ENCODE measurements around the gene SLC27A4. TPM values are rescaled to one million over a fixed set of nuclear protein-coding genes. Genes with fewer than 3 reads are reported as not detected.

Gene SLC27A4
- total RNA-seq, 4 donors from 2014 or later = 15.8 to 35.6 (median 25.5) TPM

DNA sequence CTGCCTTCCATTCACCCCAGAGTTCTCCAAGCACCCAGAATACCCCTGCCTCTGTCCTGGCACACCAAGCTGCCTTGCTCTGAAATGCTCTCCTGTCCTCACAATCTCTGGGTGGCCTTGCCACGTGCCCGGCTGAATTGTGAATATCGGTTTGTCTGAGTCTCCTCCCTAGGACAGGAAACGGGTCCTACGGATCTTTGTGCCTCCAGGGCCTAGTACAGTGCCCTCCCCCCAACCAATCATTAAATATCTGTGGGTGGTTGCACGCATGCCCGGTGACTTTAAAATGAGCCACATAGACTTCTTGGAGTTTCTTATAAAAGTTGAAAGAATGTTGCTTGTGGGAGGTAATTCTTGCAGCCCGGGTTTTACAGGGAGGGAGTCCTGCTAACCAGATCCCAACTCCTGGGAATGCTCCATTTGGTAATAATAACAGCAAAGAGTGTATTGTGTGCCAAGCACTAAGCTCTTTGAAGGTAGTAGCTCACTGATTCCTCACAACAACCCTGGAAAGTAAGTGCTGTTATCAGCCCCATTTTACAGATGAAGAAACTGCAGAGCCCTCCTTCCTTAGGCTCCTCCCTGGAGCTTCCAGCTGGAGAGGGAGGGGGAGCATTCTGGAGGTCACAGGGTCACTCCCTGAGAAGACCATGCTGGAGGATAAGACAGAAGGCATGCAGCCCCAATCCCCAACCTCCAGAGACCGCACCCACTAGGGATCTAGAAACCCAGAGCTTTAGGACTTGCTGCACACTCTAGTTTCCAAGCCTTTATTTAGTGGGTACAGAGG is 54.2 kb downstream of the SLC27A4 start:
- Histone ChIP-seq H3K27ac (replicated peaks in 1 of 4) (no peak overlapping the region), H3K36me3 (peaks cover 19 to 42% (median 37%) of the 10 kb centered on the region in 4 donors), H3K4me1 (peaks cover 14 to 17% (median 16%) of the 10 kb centered on the region in 4 donors), H3K4me3 (no peak overlapping the region), H3K9me3 (no peaks in the 10 kb centered on the region), H3K27me3 (peaks cover 0 to 81% (median 0%) of the 10 kb centered on the region in 4 donors)
- no peak for DNase-seq (ENCODE audit: extremely low spot score)
- WGBS = 67% methylated on average over 9 of the region's 9 CpGs
- TF ChIP-seq EP300 (IDR thresholded peaks at IDR 0.05) = no peak
- TF ChIP-seq POLR2A (IDR thresholded peaks at IDR 0.05; ENCODE audit: low read depth) = no peak
- TF ChIP-seq POLR2AphosphoS5 (IDR thresholded peaks at IDR 0.05) = no peak
- TF ChIP-seq, protein P1, sequence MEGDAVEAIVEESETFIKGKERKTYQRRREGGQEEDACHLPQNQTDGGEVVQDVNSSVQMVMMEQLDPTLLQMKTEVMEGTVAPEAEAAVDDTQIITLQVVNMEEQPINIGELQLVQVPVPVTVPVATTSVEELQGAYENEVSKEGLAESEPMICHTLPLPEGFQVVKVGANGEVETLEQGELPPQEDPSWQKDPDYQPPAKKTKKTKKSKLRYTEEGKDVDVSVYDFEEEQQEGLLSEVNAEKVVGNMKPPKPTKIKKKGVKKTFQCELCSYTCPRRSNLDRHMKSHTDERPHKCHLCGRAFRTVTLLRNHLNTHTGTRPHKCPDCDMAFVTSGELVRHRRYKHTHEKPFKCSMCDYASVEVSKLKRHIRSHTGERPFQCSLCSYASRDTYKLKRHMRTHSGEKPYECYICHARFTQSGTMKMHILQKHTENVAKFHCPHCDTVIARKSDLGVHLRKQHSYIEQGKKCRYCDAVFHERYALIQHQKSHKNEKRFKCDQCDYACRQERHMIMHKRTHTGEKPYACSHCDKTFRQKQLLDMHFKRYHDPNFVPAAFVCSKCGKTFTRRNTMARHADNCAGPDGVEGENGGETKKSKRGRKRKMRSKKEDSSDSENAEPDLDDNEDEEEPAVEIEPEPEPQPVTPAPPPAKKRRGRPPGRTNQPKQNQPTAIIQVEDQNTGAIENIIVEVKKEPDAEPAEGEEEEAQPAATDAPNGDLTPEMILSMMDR (IDR thresholded peaks at IDR 0.05) = no peak
- intact Hi-C loops (cut with DNase I) = no loop called here

DNA sequence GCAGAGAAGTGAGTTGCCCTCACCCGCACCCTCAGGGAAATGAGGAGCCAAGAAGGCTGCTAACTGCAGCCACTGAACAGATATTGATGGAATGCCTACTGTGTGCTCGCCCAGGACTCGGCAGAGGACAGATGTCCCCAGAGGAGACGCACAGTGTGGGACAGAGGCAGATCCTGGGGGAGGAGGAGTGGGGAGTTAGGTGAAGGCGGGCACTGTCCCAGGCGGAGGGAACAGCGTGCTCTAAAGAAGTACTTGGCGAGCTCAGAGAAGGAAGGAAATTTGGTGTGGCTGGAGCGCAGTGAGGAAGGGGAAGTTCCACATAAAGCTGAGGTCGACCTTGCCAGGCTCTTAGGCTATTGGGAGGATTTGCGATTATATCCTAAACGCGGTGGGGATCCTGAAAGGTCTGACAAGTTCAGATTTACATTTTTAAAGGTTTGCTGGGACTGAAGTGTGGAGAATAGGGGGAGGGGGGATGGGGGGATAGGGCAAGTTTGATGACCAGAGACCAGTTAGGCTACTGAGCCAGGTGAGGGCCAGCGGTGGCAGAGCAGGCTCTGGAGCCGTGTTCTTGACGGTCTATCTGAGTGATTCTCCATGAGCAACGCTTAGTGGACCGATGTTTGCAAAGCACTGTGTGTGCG is 56.8 kb downstream of the SLC27A4 start:
- peaks cover 0 to 79% (median 0%) of the 10 kb centered on the region in 4 donors for H3K27me3 ChIP-seq
- H3K9me3 ChIP-seq = no peaks in the 10 kb centered on the region
- peaks cover 8 to 16% (median 12%) of the 10 kb centered on the region in 4 donors for H3K36me3 ChIP-seq
- H3K4me3 ChIP-seq = peak overlapping the region in 1 of 4 donors; percentile 22
- 8% methylated on average over 16 of the region's 19 CpGs for WGBS
- intact Hi-C loops (cut with DNase I) = no loop called here
- TF ChIP-seq POLR2A (IDR thresholded peaks at IDR 0.05; ENCODE audit: low read depth) = no peak
- peak in 1 of 2 donors; percentile 27 for TF ChIP-seq POLR2AphosphoS5 (IDR thresholded peaks at IDR 0.05)
- no peak for DNase-seq (ENCODE audit: extremely low spot score)
- peaks cover 14 to 17% (median 16%) of the 10 kb centered on the region in 4 donors for H3K4me1 ChIP-seq
- peak overlapping the region in 3 of 4 donors; percentile 19 to 23 (median 22) for H3K27ac ChIP-seq (replicated peaks in 1 of 4)

DNA sequence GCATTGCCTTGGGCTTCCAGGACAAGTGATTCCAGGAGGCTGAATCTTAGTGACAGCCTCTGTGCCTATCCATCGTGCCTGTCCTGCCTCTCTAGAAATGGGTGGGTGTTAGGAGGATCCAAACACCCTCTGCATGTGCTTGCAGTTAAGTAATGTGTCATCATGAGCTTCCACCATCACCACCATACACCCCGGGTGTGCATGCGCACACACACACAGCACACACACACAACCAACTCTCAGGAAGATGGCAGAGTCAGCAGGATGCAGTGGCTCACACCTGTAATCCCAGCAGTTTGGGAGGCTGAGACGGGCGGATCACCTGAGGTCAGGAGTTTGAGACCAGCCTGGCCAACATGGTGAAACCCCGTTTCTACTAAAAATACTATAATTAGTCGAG is 57.5 kb downstream of the SLC27A4 start:
- Histone ChIP-seq H3K27me3 (peaks cover 0 to 75% (median 0%) of the 10 kb centered on the region in 4 donors), H3K4me3 (no peak overlapping the region), H3K9me3 (no peaks in the 10 kb centered on the region), H3K36me3 (peaks cover under 1 to 9% (median 5%) of the 10 kb centered on the region in 4 donors), H3K4me1 (peaks cover 14 to 17% (median 16%) of the 10 kb centered on the region in 4 donors), H3K27ac (replicated peaks in 1 of 4) (no peak overlapping the region)
- DNase-seq (ENCODE audit: extremely low spot score) = no peak
- WGBS = 90% methylated on average over 6 of the region's 7 CpGs
- TF ChIP-seq EP300 (IDR thresholded peaks at IDR 0.05) (no peak), POLR2A (IDR thresholded peaks at IDR 0.05; ENCODE audit: low read depth) (no peak), POLR2AphosphoS5 (IDR thresholded peaks at IDR 0.05) (no peak)
- TF ChIP-seq, protein P1 (IDR thresholded peaks at IDR 0.05) = no peak
- intact Hi-C loops (cut with DNase I) = no loop called here

DNA sequence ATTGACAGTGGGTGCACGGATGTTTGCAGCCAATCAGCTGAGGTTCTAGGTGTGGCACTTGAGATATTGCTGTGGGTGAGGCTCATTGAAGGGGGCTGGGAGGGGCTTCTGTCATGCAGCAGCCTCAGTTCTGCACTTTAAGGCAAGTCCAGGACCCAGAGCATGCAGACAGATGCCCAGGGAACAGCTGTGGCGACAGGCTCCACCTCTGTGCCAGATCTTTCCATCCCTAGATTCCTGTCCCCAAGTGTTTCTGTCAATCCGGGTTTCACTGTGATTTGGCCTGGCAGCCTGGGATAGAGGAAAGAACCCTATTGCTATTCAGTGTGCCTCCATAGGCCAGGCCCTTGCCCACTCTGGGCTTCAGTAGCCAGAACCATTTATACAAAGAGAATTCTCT is 59.5 kb downstream of the SLC27A4 start:
- 73% methylated on average over 1 of the region's 3 CpGs for WGBS
- TF ChIP-seq POLR2A (IDR thresholded peaks at IDR 0.05; ENCODE audit: low read depth) (no peak), EP300 (IDR thresholded peaks at IDR 0.05) (no peak), POLR2AphosphoS5 (IDR thresholded peaks at IDR 0.05) (no peak)
- TF ChIP-seq, protein P1 (IDR thresholded peaks at IDR 0.05) = no peak
- Histone ChIP-seq H3K36me3 (no peaks in the 10 kb centered on the region), H3K4me3 (no peak overlapping the region), H3K9me3 (no peaks in the 10 kb centered on the region), H3K27me3 (peaks cover 0 to 73% (median 0%) of the 10 kb centered on the region in 4 donors), H3K4me1 (peaks cover 14 to 17% (median 16%) of the 10 kb centered on the region in 4 donors), H3K27ac (replicated peaks in 1 of 4) (no peak overlapping the region)
- no peak for DNase-seq (ENCODE audit: extremely low spot score)
- intact Hi-C loops (cut with DNase I) = no loop called here

DNA sequence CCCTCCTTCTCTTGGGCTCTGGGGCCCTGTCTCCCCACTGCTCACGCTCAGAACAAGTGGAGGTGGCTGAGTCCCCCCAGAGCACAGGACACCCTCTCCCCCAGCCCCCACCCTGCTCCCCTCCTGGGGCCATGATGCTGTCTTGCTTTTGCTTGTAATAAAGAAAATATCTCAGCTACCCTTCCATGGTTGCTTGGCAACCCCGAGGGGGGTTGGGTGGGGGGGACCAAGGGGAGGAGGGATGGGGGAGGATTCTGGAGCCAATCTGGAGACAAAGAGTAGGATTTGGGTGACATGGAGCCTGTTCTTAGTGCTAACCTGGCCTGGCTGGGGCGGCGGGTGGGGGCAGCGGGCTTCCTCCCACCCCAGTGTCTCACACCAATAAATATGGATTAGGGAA is 64.2 kb downstream of the SLC27A4 start:
- WGBS = 88% methylated on average over 5 of the region's 5 CpGs
- DNase-seq (ENCODE audit: extremely low spot score) = no peak
- Histone ChIP-seq H3K27ac (replicated peaks in 1 of 4) (no peak overlapping the region), H3K9me3 (no peaks in the 10 kb centered on the region), H3K4me1 (peaks cover 0 to 6% (median 5%) of the 10 kb centered on the region in 4 donors), H3K36me3 (no peaks in the 10 kb centered on the region), H3K4me3 (no peak overlapping the region), H3K27me3 (peaks cover 0 to 81% (median 0%) of the 10 kb centered on the region in 4 donors)
- TF ChIP-seq EP300 (IDR thresholded peaks at IDR 0.05) (no peak), POLR2AphosphoS5 (IDR thresholded peaks at IDR 0.05) (no peak), POLR2A (IDR thresholded peaks at IDR 0.05; ENCODE audit: low read depth) (no peak)
- TF ChIP-seq, protein P1 (IDR thresholded peaks at IDR 0.05) = no peak
- intact Hi-C loops (cut with DNase I) = no loop called here

Measured in esophagus muscularis mucosa (tissue), 4 donors.